ENCODE measurements around the gene OR10A4.
"Not testable (repeated sequence)": the region's sequence is repeated elsewhere in the genome, so short reads cannot be mapped to it uniquely, and the experiment has no call there.

The OR10A4 gene

GRCh38 chr11:6898911-6899310 is 22.5 kb downstream of the OR10A4 start:
- no peak for DNase-seq (ENCODE audit: low spot score)

DNA sequence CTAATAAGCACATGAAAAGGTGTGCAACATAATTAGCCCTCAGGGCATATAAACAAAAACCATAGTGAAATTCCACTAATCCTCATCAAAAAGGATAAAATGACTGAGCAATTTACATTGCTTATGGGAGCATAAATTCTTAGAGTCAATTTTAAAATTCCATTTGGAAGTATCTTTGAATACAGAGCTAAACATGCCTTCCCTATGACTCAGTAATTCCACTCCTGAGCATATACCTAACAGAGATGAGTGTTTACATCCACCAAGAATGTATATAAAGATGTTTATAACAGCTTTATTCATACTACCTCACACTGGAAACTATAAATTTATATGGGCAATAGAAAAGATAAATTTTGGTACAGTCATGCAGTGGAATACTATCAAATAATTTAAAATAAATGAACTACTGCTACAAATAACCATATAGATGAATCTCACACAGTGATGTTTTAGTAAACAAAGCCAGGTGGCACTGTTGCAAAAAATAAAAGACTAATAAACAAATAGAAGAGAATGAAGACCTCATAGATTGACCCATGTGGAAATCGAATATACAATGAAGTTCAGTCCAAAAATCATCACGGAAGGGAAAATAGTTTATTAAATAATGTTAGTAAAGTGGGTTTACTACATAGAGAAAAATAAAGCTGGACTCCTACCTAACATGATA is 24.0 kb downstream of the OR10A4 start:
- DNase-seq (ENCODE audit: low spot score): no peak

- not testable (repeated sequence) for DNase-seq (ENCODE audit: low spot score)
Observed at GRCh38 chr11:6904804-6905203, 28.4 kb downstream of the OR10A4 start.

GRCh38 chr11:6911378-6911777 is 35.0 kb downstream of the OR10A4 start:
- DNase-seq (ENCODE audit: low spot score): no peak

DNA sequence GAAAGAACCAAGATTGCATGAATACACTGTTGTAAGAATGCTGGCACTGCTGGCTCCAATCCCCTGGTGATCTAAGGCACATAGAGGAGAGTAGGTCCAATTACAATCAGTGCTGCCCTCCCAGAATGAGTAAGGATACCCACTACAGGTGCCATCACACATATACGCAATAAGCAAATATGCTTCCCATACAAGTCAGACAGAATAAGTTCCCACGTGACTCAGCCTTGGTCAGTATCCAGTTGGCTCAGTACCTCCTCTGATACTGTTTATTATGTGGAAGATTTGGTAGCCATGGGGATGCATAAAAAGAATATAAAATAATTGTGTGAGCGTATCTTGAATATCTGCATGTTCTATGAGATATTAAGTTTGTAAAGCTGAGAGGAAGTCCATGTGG is 35.5 kb downstream of the OR10A4 start:
- no peak for DNase-seq (ENCODE audit: low spot score)

GRCh38 chr11:6919698-6920097 is 43.3 kb downstream of the OR10A4 start:
- no peak for DNase-seq (ENCODE audit: low spot score)

GRCh38 chr11:6920702-6921101 is 44.3 kb downstream of the OR10A4 start, which contains the start of gene OR2D3:
OR2D3 (plus strand) TSS chr11:6921002; CDS start chr11:6921002, 0 bp downstream.
- DNase-seq (ENCODE audit: low spot score): no peak

GRCh38 chr11:6925007-6925577 is 48.7 kb downstream of the OR10A4 start:
- no peak for DNase-seq (ENCODE audit: low spot score)

DNA sequence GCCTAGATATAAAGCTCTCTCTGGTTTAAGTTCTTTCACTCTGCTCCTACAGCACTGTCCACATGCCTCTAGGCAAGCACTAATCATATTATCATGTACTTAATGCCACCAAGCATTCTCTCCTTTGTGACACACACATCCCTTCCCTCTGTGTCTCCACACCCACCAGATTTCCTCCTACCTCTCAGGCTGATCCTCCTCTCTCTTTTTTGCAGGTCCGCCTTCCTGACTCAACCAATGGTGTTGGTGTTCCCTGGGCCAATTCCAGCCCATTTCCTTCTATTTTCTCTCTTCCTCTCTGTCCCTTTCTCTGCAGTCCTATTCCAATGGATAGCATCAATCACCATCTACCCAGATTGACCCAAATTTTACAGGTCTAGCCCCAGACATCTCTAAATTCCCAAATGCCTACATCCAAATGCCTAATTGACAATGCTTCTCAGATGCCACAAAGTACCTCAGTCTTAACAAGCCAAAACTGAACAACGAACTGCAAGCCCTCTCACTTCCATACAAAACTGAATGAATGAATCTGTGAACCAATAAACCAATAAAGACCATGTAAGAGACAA is 49.3 kb downstream of the OR10A4 start:
- DNase-seq (ENCODE audit: low spot score): peak; percentile 54

- peak; percentile 84 for DNase-seq (ENCODE audit: low spot score)
Observed at GRCh38 chr11:6926208-6927029, 50.0 kb downstream of the OR10A4 start, which contains the start of gene ZNF215. ZNF215 (plus strand) TSS chr11:6926426; CDS start chr11:6932273, 5,847 bp downstream.

GRCh38 chr11:6927030-6927617 is 50.7 kb downstream of the OR10A4 start:
- no peak for DNase-seq (ENCODE audit: low spot score)
